Uterus (tissue), 2 donors: ENCODE data around the gene PLGLB1.
"Not testable (repeated sequence)": the region's sequence is repeated elsewhere in the genome, so short reads cannot be mapped to it uniquely, and the experiment has no call there.

Experiments
- POLR2A ChIP-seq, 2 donors: fragments of 450-650 bp; IDR thresholded peaks; one replicate each; pipeline ENCODE4 v1.6.1; 2016; ENCODE audit warnings: antibody characterized with exemption in 2 of 2, mild to moderate bottlenecking in 1 of 2, moderate library complexity in 1 of 2
- TF ChIP-seq, protein P1 (sequence below), 4 experiments: fragments of 200-600 bp in 2 of 4; fragments of 450-650 bp in 2 of 4; sonication (generic) in 2 of 4; IDR thresholded peaks; one replicate each; pipeline ENCODE4 v1.5.1; 2016 to 2019; ENCODE audit warnings: antibody characterized with exemption in 4 of 4, mild to moderate bottlenecking in 2 of 4, moderate library complexity in 1 of 4

DNA sequence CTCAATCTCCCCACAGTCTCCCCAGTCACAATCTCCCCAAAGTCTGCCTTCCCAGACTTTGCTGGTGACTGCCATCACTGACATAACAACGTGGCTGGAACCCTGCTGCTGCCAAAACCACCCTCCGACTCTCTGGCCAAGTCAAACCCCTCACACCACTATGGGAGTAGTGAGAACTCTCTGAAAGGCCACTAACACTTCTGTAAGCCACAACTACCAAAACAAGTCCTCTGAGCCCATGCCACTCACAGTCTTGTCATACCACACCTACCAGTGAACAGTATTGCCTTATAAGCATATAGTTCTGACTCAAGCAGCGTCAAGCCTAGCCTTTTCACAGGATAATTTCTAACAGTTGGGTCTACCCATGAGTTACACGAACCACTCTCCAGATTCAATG is 32.7 kb upstream of the PLGLB1 start:
- TF ChIP-seq, protein P1, sequence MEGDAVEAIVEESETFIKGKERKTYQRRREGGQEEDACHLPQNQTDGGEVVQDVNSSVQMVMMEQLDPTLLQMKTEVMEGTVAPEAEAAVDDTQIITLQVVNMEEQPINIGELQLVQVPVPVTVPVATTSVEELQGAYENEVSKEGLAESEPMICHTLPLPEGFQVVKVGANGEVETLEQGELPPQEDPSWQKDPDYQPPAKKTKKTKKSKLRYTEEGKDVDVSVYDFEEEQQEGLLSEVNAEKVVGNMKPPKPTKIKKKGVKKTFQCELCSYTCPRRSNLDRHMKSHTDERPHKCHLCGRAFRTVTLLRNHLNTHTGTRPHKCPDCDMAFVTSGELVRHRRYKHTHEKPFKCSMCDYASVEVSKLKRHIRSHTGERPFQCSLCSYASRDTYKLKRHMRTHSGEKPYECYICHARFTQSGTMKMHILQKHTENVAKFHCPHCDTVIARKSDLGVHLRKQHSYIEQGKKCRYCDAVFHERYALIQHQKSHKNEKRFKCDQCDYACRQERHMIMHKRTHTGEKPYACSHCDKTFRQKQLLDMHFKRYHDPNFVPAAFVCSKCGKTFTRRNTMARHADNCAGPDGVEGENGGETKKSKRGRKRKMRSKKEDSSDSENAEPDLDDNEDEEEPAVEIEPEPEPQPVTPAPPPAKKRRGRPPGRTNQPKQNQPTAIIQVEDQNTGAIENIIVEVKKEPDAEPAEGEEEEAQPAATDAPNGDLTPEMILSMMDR (IDR thresholded peaks at IDR 0.05), result not testable (repeated sequence)
- TF ChIP-seq POLR2A (IDR thresholded peaks at IDR 0.05), result not testable (repeated sequence)
